BJ (cell line): ENCODE measurements around the gene IGFBPL1. TPM values are rescaled to one million over a fixed set of nuclear protein-coding genes. Genes with fewer than 3 reads are reported as not detected.

Source experiments
- CTCF ChIA-PET: fragments of 350-600 bp; formaldehyde crosslinking; extraction: SDS; loops from one replicate; lab custom pipeline; 2021; ENCODE audit warnings: antibody characterized with exemption, inconsistent platforms; lab: Yijun Ruan, JAX
- POLR2A ChIA-PET: fragments of 300-600 bp; sonication (Branson Sonifier 250); formaldehyde crosslinking; extraction: SDS; loops from one replicate; lab custom pipeline; 2021; ENCODE audit warnings: antibody characterized with exemption; lab: Charles Lee
- DNase-seq: peaks from one replicate; pipeline ENCODE4 v3.0.0-alpha.2; 2011; ENCODE audit warnings: low read depth
- H3K27me3 ChIP-seq: 2 replicates; pipeline ENCODE4 v1.6.0; 2011; ENCODE audit warnings: low read length; ENCODE audit not compliant: control insufficient read depth, insufficient read depth
- H3K36me3 ChIP-seq: 2 replicates; pipeline ENCODE4 v1.5.1; 2011; ENCODE audit warnings: low read length; ENCODE audit not compliant: control insufficient read depth, insufficient read depth
- H3K4me3 ChIP-seq: 2 replicates; pipeline ENCODE4 v1.5.1; 2011; ENCODE audit warnings: low read depth, mild to moderate bottlenecking, control low read depth, low read length
- CTCF ChIP-seq: IDR thresholded peaks from 2 replicates; pipeline ENCODE4 v1.5.1; 2011; ENCODE audit warnings: low read depth, mild to moderate bottlenecking, control low read depth, inconsistent platforms, low read length, moderate library complexity; ENCODE audit not compliant: insufficient read depth
- polyA plus RNA-seq: library from polyadenylated mRNA; depleted of rRNA; stranded (reverse); fragments of >200 nt; gene quantifications from 2 replicates; pipeline ENCODE4 v1.2.3, GENCODE V29; 2011

IGFBPL1 gene
- polyA plus RNA-seq, 1 experiment: 0.37 TPM

DNA sequence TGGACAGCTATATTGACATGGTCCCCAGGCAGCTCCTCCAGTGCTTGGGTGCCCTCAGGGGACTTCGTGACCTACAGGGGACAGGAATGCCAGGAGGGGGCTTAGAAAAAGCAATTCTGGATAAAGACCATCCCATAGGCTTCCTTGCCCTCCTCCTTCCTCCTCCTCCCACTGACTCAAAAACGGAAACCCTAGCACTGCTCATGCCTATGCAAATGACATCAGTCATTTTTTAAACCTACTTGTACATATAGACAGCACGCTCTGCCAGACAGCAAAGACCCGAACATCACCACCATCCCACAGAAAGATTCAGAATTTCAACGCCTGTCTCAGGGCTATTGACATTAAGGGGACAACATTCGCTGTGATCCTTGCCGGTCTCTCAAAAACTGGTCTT is 11.0 kb downstream of the IGFBPL1 start:
- no peak for DNase-seq
- Histone ChIP-seq H3K27me3 (peaks cover 13% of the 10 kb centered on the region), H3K36me3 (no peaks in the 10 kb centered on the region), H3K4me3 (no peak overlapping the region)
- no peak for TF ChIP-seq CTCF
- ChIA-PET CTCF (interaction anchor here (1.7 to 2.2 kb wide), 2 partner anchors 13 to 19 kb away, joined by 4 to 7 read pairs; no protein-coding TSS in a partner anchor), POLR2A (no interaction called here)

GRCh38 chr9:38412751-38413150 is 11.5 kb downstream of the IGFBPL1 start:
- Histone ChIP-seq H3K36me3 (no peaks in the 10 kb centered on the region), H3K4me3 (no peak overlapping the region), H3K27me3 (peaks cover 13% of the 10 kb centered on the region)
- CTCF ChIA-PET: interaction anchor here (1.7 to 2.2 kb wide), 2 partner anchors 12 to 19 kb away, joined by 4 to 7 read pairs; no protein-coding TSS in a partner anchor
- TF ChIP-seq CTCF: no peak
- POLR2A ChIA-PET: no interaction called here
- no peak for DNase-seq

DNA sequence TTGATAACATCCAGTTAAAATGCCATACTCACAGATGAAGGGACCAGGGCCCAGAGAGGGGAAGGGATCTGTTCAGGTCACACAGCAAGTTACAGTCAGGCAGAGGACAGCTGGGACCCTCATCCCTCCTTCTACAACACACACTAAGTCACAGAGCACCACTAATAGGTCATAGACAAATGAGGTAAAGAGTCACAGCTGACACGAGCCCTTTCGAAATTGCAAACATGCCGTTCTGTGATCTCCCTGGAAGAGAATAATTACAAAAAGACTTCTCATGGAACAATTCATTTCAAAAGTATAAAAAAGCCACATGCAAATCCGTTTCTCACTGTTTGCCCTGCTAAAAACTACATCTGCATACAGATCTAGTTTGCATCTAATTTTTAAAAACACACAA is 15.5 kb downstream of the IGFBPL1 start:
- DNase-seq: no peak
- Histone ChIP-seq H3K4me3 (no peak overlapping the region), H3K36me3 (no peaks in the 10 kb centered on the region), H3K27me3 (peaks cover 7% of the 10 kb centered on the region)
- POLR2A ChIA-PET: no interaction called here
- CTCF ChIA-PET: interaction anchor here (0.9 kb wide), 1 partner anchor 24 kb away, joined by 3 read pairs; no protein-coding TSS in a partner anchor
- TF ChIP-seq CTCF: no peak

- H3K36me3 ChIP-seq: no peaks in the 10 kb centered on the region
- no peak for TF ChIP-seq CTCF
- H3K27me3 ChIP-seq: peaks cover 7% of the 10 kb centered on the region
- no peak overlapping the region for H3K4me3 ChIP-seq
- no peak for DNase-seq
- POLR2A ChIA-PET: no interaction called here
- CTCF ChIA-PET: interaction anchor here (0.8 to 1.5 kb wide), 2 partner anchors 72 to 503 kb away, joined by 3 read pairs; no protein-coding TSS in a partner anchor
These were observed 17.6 kb downstream of the IGFBPL1 start for GRCh38 chr9:38406476-38407186.

DNA sequence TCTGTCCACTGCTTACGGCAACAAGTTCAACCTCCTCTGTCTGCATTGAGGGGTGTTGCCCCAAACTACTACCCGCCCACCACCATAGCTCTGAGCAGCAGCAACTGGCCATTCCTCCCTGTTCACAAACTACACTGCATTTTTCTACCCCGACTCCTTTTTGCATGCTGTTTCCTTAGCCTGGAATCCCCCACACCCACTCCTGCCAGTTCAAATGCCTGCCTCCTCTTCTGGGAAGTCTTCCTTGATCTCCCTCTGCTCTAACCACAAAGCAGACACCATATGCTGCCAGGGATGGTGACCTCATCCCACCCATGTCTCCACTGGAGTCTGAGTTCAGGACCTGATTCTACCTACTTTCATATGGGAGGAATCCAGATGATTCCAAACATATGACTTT is 18.5 kb downstream of the IGFBPL1 start:
- peak; percentile 17 for DNase-seq
- Histone ChIP-seq H3K36me3 (no peaks in the 10 kb centered on the region), H3K27me3 (peaks cover 6% of the 10 kb centered on the region), H3K4me3 (no peak overlapping the region)
- ChIA-PET POLR2A (no interaction called here), CTCF (interaction anchor here (1.5 to 2.1 kb wide), 2 partner anchors 35 to 71 kb away, joined by 3 to 7 read pairs; no protein-coding TSS in a partner anchor)
- TF ChIP-seq CTCF: no peak
